Measurements from ENCODE around the gene IGBP1. TPM values are rescaled to one million over a fixed set of nuclear protein-coding genes. Genes with fewer than 3 reads are reported as not detected.

IGBP1 gene
- total and polyA plus RNA-seq, 10 of the 15 experiments (the other 5 are each of a cell fraction or from before 2014, with no cell fraction given) = 29.7 to 120 (median 58.7) TPM

DNA sequence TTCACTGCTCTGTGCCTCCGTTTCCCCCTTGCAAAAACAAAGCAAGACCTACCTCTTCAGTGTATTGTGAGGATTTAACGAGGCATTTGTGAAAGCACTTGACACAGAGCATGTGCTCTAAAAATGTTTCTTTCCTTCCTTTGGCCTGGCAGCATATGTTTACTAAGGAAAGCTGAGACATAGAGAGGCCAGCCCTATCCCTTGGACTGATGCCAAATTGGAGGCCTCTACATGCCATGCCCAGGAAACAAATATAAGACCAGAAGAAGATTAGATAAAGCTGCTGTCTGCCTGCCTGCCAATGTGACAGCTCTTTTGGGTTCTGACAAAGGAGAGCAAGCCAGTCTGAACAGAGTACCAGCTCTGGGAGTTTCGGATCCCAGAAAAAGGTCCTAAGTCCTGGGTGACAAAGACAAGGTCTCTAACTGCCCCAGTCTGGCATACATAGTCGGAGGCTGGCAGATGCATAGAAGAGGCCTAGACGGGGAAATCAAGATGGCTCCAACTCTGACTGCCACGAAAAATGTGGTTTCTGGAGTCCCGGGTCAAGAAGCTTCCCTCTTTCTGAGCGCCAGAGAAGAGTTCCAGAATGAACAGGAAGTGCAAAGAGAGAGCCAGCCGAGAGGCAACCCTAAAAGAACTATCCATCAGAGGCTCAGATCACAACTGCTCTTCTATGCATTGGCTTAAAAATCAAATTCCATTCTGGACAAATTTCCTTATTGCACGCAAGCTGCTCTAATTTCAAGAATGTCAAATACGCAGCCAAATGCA, 45.2 kb upstream of the IGBP1 start:
- no peak overlapping the region for H3K4me3 ChIP-seq
- BruUV-seq (replicated peaks) = no TSS peak
- SMC1A ChIA-PET (ENCODE audit: uncharacterized antibody, unreplicated experiment) = interaction anchor here (0.6 kb wide), 1 partner anchor 352 kb away, joined by 3 read pairs; no protein-coding TSS in a partner anchor
- H3K27me3 ChIP-seq (replicated peaks in 1 of 2; ENCODE audit: control insufficient read depth in 2 of 2, insufficient read depth in 2 of 2, low read length in 1 of 2) = no peaks in the 10 kb centered on the region
- no peak overlapping the region for H2AFZ ChIP-seq (ENCODE audit: control insufficient read depth, low read depth, low read length)
- H3K36me3 ChIP-seq (ENCODE audit: control insufficient read depth in 2 of 2, insufficient read depth in 2 of 2, low read length in 1 of 2) = no peaks in the 10 kb centered on the region
- no peak for DNase-seq (ENCODE audit: low read depth, low spot score)
- H4K20me1 ChIP-seq (ENCODE audit: control insufficient read depth, insufficient read depth) = no peaks in the 10 kb centered on the region
- TF ChIP-seq HDGF (IDR thresholded peaks at IDR 0.05) = no peak
- TF ChIP-seq FOXM1 (IDR thresholded peaks at IDR 0.05; ENCODE audit: low read depth, low read length) = no peak
- no peak for TF ChIP-seq STAT1 (conservative IDR thresholded peaks at IDR 0.05)
- TF ChIP-seq USF2 (IDR thresholded peaks at IDR 0.05; ENCODE audit: borderline replicate concordance, low read depth, low read length) = no peak
- TF ChIP-seq BCL11A (IDR thresholded peaks at IDR 0.05; ENCODE audit: low read depth, low read length) = no peak
- TF ChIP-seq SREBF1 (IDR thresholded peaks at IDR 0.05; ENCODE audit: low read length) = no peak
- TF ChIP-seq SP1 (IDR thresholded peaks at IDR 0.05; ENCODE audit: low read depth, low read length) = no peak
- TF ChIP-seq IKZF2 (IDR thresholded peaks at IDR 0.05) = no peak
- TF ChIP-seq, protein P1, sequence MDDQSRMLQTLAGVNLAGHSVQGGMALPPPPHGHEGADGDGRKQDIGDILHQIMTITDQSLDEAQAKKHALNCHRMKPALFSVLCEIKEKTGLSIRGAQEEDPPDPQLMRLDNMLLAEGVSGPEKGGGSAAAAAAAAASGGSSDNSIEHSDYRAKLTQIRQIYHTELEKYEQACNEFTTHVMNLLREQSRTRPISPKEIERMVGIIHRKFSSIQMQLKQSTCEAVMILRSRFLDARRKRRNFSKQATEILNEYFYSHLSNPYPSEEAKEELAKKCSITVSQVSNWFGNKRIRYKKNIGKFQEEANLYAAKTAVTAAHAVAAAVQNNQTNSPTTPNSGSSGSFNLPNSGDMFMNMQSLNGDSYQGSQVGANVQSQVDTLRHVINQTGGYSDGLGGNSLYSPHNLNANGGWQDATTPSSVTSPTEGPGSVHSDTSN (IDR thresholded peaks at IDR 0.05; ENCODE audit: insufficient replicate concordance, low read depth, low read length) = no peak
- TF ChIP-seq MEF2A (IDR thresholded peaks at IDR 0.05; ENCODE audit: insufficient read depth, low read depth, low read length) = no peak
- no peak for TF ChIP-seq ATF3 (IDR thresholded peaks at IDR 0.05; ENCODE audit: borderline replicate concordance, extremely low read depth, low read depth, low read length)
- TF ChIP-seq WRNIP1 (IDR thresholded peaks at IDR 0.05; ENCODE audit: borderline replicate concordance, low read depth, low read length) = no peak
- WGBS (ENCODE audit: insufficient coverage, insufficient replicate concordance, low lambda C conversion rate, missing lambda C conversion rate) = 18% methylated on average over 11 of the region's 11 CpGs
- POLR2A ChIA-PET = no interaction called here
- no peaks in the 10 kb centered on the region for H3K4me1 ChIP-seq (ENCODE audit: control insufficient read depth, insufficient read depth, low read length)
- H3K4me2 ChIP-seq (ENCODE audit: control insufficient read depth, insufficient read depth) = no peak overlapping the region
- RAD21 ChIA-PET (ENCODE audit: unreplicated experiment) = no interaction called here
- no peak overlapping the region for H3K9ac ChIP-seq (ENCODE audit: control insufficient read depth, insufficient read depth, low read length)
- in situ Hi-C loops (cut with MboI) (no loop called here), intact Hi-C loops (cut with micrococcal nuclease; ENCODE audit: unreplicated experiment) (no loop called here)
- H3K9me3 ChIP-seq (replicated peaks; ENCODE audit: control insufficient read depth, insufficient read depth, low read length) = no peaks in the 10 kb centered on the region
- no peak overlapping the region for H3K27ac ChIP-seq (ENCODE audit: control insufficient read depth, insufficient read depth)
- H3K79me2 ChIP-seq (ENCODE audit: control insufficient read depth, insufficient read depth, low read length) = no peaks in the 10 kb centered on the region
- FAIRE-seq = no peak
- ATAC-seq = no peak
- CTCF ChIA-PET = interaction anchor here (1.5 kb wide), 1 partner anchor 10 kb away, joined by 6 read pairs; no protein-coding TSS in a partner anchor

Data from GM12878 (cell line).